ENCODE measurements around the gene RRAGA.
"Not testable (repeated sequence)": the region's sequence is repeated elsewhere in the genome, so short reads cannot be mapped to it uniquely, and the experiment has no call there.

DNA sequence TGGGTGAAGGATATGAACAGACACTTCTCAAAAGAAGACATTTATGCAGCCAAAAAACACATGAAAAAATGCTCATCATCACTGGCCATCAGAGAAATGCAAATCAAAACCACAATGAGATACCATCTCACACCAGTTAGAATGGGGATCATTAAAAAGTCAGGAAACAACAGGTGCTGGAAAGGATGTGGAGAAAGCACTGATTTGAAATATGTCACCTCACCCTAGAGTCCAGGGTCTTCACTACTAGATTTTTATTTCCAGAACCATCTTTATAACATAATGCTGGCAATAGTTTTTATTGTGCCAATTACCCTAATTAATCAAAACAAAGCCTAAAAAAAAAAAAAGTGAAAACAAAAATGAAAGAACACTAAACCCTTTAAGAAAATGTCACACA lies 48.2 kb downstream of the RRAGA start:
- TF ChIP-seq, protein P1, sequence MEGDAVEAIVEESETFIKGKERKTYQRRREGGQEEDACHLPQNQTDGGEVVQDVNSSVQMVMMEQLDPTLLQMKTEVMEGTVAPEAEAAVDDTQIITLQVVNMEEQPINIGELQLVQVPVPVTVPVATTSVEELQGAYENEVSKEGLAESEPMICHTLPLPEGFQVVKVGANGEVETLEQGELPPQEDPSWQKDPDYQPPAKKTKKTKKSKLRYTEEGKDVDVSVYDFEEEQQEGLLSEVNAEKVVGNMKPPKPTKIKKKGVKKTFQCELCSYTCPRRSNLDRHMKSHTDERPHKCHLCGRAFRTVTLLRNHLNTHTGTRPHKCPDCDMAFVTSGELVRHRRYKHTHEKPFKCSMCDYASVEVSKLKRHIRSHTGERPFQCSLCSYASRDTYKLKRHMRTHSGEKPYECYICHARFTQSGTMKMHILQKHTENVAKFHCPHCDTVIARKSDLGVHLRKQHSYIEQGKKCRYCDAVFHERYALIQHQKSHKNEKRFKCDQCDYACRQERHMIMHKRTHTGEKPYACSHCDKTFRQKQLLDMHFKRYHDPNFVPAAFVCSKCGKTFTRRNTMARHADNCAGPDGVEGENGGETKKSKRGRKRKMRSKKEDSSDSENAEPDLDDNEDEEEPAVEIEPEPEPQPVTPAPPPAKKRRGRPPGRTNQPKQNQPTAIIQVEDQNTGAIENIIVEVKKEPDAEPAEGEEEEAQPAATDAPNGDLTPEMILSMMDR (IDR thresholded peaks at IDR 0.05; ENCODE audit: insufficient read depth, low read length): not testable (repeated sequence)
- not testable (repeated sequence) for TF ChIP-seq POLR2AphosphoS5 (IDR thresholded peaks at IDR 0.05; ENCODE audit: low read depth); GABPA (IDR thresholded peaks at IDR 0.05; ENCODE audit: low read depth); SPI1 (IDR thresholded peaks at IDR 0.05; ENCODE audit: borderline replicate concordance, low read depth)
- TF ChIP-seq, protein P2, sequence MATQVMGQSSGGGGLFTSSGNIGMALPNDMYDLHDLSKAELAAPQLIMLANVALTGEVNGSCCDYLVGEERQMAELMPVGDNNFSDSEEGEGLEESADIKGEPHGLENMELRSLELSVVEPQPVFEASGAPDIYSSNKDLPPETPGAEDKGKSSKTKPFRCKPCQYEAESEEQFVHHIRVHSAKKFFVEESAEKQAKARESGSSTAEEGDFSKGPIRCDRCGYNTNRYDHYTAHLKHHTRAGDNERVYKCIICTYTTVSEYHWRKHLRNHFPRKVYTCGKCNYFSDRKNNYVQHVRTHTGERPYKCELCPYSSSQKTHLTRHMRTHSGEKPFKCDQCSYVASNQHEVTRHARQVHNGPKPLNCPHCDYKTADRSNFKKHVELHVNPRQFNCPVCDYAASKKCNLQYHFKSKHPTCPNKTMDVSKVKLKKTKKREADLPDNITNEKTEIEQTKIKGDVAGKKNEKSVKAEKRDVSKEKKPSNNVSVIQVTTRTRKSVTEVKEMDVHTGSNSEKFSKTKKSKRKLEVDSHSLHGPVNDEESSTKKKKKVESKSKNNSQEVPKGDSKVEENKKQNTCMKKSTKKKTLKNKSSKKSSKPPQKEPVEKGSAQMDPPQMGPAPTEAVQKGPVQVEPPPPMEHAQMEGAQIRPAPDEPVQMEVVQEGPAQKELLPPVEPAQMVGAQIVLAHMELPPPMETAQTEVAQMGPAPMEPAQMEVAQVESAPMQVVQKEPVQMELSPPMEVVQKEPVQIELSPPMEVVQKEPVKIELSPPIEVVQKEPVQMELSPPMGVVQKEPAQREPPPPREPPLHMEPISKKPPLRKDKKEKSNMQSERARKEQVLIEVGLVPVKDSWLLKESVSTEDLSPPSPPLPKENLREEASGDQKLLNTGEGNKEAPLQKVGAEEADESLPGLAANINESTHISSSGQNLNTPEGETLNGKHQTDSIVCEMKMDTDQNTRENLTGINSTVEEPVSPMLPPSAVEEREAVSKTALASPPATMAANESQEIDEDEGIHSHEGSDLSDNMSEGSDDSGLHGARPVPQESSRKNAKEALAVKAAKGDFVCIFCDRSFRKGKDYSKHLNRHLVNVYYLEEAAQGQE (IDR thresholded peaks at IDR 0.05; ENCODE audit: insufficient replicate concordance, low read depth): not testable (repeated sequence)
